GM11168 (cell line): Measurements from ENCODE around the gene CD38.
"Not testable (repeated sequence)": the region's sequence is repeated elsewhere in the genome, so short reads cannot be mapped to it uniquely, and the experiment has no call there.

ENCODE experiments used
- in situ Hi-C: fragments of 300-500 bp; cut with MboI; formaldehyde crosslinking; loops from one replicate; pipeline ENCODE4 v1.12.0; 2022; ENCODE audit warnings: low sequenced_read_pairs; ENCODE audit not compliant: unreplicated experiment

CD38 gene

GRCh38 chr4:15778289-15779241 lies at the start of gene CD38:
TSS of gene CD38 (plus strand) at chr4:15778328. CDS start at chr4:15778415, 87 bp downstream.
- in situ Hi-C loops = no loop called here

- in situ Hi-C loops = no loop called here
These were observed 48.1 kb upstream of the CD38 start for GRCh38 chr4:15729910-15730533.

- in situ Hi-C loops = not testable (repeated sequence)
These were observed 45.1 kb upstream of the CD38 start for GRCh38 chr4:15733061-15733460.

GRCh38 chr4:15735536-15735935 lies 42.6 kb upstream of the CD38 start:
- in situ Hi-C loops = no loop called here

GRCh38 chr4:15736514-15737050 lies 41.5 kb upstream of the CD38 start:
- in situ Hi-C loops = no loop called here

- in situ Hi-C loops = no loop called here
These were observed 40.9 kb upstream of the CD38 start for GRCh38 chr4:15737255-15737654.

- in situ Hi-C loops = no loop called here
These were observed 39.3 kb upstream of the CD38 start for GRCh38 chr4:15738877-15739276.

- in situ Hi-C loops = no loop called here
These were observed 37.2 kb upstream of the CD38 start for GRCh38 chr4:15740764-15741404.

- in situ Hi-C loops = no loop called here
These were observed 36.0 kb upstream of the CD38 start for GRCh38 chr4:15742083-15742582.

- in situ Hi-C loops = no loop called here
These were observed 35.5 kb upstream of the CD38 start for GRCh38 chr4:15742637-15743036.

GRCh38 chr4:15744016-15744545 lies 34.0 kb upstream of the CD38 start:
- in situ Hi-C loops = no loop called here

- in situ Hi-C loops = no loop called here
These were observed 32.0 kb upstream of the CD38 start for GRCh38 chr4:15746110-15746509.

GRCh38 chr4:15749001-15749400 lies 29.1 kb upstream of the CD38 start:
- in situ Hi-C loops = no loop called here

- in situ Hi-C loops = no loop called here
These were observed 27.0 kb upstream of the CD38 start for GRCh38 chr4:15751153-15751552.

- in situ Hi-C loops = no loop called here
These were observed 25.0 kb upstream of the CD38 start for GRCh38 chr4:15753081-15753480.

GRCh38 chr4:15753786-15754185 lies 24.3 kb upstream of the CD38 start:
- in situ Hi-C loops = no loop called here

- in situ Hi-C loops = no loop called here
These were observed 23.8 kb upstream of the CD38 start for GRCh38 chr4:15754323-15754722.

GRCh38 chr4:15755321-15756155 lies 22.6 kb upstream of the CD38 start:
- in situ Hi-C loops = no loop called here

GRCh38 chr4:15756361-15756861 lies 21.7 kb upstream of the CD38 start:
- in situ Hi-C loops = no loop called here
